Activated gamma-delta T cell treated with anti-CD3 and anti-CD28 coated beads, Interleukin-2, amount 50 U/mL, for 16 hours (primary cell): ENCODE results near the gene DCN.

ENCODE experiments used
- DNase-seq: peaks from one replicate; pipeline ENCODE4 v3.0.0-alpha.2; 2020; ENCODE audit warnings: low read depth

The DCN gene

DNA sequence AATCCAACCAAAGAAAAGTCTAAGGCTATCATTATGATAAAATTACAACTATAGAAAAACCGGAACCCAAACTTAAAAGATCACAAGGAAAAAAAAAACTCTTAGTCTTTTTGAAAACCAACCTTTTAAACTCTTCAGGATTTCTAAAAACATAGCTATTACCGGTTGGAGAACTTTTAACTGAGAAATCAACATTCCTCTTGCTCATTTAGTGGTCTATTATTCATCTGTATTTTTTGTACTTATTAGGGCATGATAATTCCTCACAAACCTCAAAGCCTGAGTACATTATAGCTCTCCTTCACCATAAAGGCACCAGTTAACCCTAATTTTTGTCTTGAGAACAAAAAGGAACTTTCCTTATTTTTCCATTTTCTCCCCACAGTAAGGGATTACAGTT is 81.7 kb downstream of the DCN start:
- DNase-seq, result no peak

- no peak for DNase-seq
These were observed 82.8 kb downstream of the DCN start for GRCh38 chr12:91099836-91100235.

DNA sequence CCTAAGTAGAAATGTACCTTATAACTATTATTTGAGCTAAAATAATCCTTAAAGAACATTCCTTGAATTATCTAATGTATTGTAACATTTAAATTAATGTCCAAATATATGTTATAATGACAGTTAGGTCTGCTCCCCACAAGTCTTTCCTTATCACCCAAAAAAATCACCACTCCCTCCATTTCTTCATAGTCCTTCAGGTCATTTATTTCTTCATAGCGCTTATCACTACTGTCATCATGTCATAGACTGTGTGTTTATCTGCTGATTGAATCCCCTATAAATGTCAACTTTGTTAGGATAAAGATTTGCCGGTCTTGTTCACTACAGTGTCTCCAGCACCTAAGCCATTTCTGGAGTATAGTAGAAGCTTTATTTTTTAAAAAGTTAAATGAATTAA is 83.3 kb downstream of the DCN start:
- DNase-seq, result no peak

GRCh38 chr12:91098941-91099340 is 83.7 kb downstream of the DCN start:
- no peak for DNase-seq

DNA sequence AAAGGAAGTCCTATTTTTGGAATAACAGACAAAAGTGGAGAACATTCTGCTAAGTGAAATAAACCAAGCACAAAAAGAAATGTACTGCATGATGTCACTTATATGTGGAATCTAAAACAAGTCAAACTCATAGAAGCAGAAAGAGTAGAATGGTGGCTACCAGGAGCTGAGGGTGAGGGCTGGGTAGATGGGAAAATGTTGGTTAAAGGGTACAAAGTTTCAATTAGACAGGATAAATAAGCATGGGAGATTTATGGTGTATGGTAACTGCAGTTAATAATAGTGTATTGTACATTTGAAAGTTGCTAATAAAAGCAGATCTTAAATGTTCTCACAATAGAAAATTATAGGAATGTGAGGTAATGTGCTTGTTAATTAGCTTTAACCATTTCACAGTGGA is 84.2 kb downstream of the DCN start:
- DNase-seq, result no peak

DNA sequence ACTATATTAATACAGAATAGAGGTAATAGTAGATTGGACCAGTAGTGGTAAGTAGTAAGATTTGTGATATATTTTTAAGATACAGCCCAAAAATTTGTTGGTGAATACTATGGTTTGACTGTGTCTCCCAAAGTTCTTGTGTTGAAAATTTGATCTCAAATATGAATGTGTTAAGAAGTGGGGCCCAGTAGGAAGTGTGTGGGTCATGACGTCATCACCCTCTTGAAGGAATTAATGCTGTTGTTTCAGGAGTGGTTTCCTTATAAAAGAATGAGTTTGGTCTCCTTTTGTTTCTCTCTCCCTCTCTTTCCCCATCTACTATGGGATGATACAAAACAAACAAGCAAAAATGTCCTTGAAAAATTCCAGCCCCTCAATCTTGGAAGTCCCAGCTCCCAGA is 87.7 kb downstream of the DCN start:
- DNase-seq, result no peak

DNA sequence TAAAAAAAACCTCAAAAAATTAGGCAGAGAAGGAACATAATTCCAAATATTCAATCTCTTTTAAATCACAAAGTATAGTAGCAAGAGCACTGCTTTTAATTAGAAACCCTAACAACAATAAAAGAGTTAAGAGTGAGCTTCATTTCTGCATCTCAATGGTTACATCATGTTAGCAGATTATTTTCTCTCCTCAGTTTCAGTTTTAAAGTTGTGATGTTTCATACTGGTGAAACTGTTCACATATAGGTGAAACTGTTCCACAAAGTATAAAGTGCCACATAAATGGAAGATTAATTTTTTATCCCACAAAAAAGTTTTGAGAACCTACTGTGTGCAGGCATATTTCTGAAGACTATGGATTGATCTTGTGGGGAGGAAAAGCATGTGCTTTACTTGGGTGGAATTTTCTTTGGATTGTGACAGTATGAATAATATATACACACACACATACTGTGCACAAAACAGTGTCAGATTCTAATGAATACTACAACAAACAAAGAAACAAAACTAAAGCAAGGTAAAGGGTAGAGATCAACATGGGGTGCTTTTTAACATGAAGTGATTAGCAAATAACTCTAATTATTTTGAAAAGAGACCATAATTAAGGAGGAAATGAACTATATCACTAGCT is 88.5 kb downstream of the DCN start:
- no peak for DNase-seq

- no peak for DNase-seq
These were observed 89.3 kb downstream of the DCN start for GRCh38 chr12:91093341-91093740.

DNA sequence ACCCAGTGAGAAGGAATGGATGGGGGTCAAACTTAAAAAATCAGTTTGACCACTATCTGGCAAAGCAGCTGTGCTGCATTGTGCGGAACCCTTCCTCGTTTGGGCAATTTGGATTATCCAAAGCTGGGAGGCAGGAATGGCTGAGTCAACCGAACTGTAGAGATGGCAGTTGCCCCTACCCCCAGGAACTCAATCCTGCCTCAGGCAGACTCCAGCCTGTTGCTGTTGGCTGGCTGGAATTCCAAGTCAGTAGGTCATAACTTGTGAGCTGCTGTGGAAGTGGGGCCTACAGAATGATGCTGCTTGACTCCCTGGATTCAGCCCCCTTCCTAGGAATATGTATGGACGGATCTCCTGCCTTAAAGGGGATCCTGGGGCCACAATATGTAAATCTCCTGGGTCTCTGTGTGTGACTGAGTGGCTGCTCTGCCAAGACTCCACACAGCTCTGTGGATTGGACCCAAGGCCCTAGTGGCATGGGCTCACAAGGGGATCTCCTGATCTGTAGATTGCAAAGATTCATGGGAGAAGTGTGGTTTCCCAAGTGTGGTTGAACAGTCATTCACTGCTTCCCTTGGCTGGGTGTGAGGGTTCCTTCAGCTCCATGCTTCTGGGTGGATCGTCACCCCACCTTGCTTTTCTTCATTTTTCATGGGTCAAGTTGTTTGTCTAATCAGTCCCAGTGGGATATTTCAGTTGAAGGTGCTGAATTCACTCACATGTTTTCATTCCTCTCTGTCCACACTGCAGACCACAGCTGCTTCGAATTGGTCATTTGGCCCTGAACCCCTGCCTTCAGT is 90.5 kb downstream of the DCN start:
- no peak for DNase-seq
